ENCODE measurements around the gene COPRS. TPM values are rescaled to one million over a fixed set of nuclear protein-coding genes. Genes with fewer than 3 reads are reported as not detected.

Gene COPRS
- total RNA-seq, 1 donor: 64.3 TPM

DNA sequence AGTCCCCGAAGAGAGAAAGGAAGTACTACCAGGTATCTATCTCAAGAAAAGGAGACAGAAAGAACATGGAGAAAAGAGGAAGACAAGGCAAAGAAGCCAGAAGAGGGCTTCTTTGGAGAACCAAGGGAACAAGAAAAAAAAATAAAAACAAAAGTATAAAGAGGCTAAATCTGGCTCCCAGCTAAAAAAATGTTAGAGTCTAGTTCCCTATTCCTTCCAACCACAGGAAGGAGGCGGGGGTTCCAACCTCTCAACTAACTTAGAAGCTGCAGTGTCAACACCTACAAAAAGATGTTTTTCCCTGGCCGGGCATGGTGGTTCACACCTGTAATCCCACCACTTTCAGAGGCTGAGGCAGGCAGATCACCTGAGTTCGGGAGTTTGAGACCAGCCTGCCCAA is 29.1 kb upstream of the COPRS start:
- H3K4me3 ChIP-seq (ENCODE audit: low read depth, low read length): no peak overlapping the region
- DNase-seq (ENCODE audit: low read depth): no peak
- TF ChIP-seq, protein P1, sequence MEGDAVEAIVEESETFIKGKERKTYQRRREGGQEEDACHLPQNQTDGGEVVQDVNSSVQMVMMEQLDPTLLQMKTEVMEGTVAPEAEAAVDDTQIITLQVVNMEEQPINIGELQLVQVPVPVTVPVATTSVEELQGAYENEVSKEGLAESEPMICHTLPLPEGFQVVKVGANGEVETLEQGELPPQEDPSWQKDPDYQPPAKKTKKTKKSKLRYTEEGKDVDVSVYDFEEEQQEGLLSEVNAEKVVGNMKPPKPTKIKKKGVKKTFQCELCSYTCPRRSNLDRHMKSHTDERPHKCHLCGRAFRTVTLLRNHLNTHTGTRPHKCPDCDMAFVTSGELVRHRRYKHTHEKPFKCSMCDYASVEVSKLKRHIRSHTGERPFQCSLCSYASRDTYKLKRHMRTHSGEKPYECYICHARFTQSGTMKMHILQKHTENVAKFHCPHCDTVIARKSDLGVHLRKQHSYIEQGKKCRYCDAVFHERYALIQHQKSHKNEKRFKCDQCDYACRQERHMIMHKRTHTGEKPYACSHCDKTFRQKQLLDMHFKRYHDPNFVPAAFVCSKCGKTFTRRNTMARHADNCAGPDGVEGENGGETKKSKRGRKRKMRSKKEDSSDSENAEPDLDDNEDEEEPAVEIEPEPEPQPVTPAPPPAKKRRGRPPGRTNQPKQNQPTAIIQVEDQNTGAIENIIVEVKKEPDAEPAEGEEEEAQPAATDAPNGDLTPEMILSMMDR (IDR thresholded peaks at IDR 0.05; ENCODE audit: insufficient read depth, low read depth, low read length): no peak

DNA sequence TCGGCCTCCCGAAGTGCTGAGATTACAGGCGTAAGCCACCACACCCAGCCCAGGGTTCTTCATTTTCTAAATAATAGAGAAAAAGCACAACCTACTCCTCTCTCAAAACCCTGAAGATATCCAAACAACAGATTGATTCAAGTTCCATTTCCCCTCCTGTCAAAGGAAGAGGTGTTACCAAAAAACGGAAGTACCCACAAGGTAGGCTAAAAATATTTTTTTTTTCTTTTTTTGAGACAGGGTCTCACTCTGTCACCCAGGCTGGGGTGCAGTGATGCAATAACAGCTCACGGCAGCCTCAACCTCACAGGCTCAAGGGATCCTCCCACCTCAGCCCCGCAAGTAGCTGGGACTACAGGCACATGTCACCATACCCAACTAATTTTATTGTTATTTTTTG is 23.5 kb upstream of the COPRS start:
- TF ChIP-seq, protein P1 (IDR thresholded peaks at IDR 0.05; ENCODE audit: insufficient read depth, low read depth, low read length): no peak
- no peak for DNase-seq (ENCODE audit: low read depth)

DNA sequence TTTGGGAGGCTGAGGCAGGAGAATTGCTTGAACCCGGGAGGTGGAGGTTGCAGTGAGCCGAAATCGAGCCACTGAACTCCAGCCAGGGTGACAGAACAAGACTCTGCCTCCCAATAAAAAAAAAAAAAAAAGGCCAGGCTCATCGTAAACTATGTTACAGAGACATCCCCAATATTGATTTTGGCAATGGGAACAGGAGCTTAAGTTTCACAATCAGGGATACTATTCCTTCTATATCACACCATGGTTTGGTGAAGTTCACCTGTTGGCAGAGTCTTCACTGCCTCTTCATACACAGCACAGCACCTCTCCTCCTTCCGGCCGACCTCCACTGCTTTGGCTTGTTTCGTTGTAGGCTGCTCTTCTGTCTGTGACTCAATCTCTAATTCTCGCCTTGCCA is 21.3 kb upstream of the COPRS start:
- no peak for DNase-seq (ENCODE audit: low read depth)

More for the DNA sequence above, 23.5 kb upstream of the COPRS start:
- no peak overlapping the region for H3K4me3 ChIP-seq (ENCODE audit: low read depth, low read length)

DNA sequence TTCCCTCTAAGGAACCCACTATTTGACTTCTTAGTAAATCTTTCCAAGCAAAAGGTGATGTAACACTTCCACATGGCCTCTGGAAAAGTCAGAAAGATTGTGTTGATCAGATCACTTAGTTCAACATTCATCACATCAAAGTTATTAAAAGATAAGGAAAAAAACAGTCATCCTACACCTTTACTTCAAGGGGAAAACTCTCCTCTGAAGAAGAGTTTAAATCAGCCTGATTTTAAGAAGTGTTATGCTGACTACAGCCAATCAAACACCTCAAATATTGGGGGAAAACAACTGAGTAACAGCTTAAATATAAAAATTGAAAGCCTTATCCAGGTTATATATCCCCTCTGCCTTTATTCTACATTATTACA is 19.6 kb upstream of the COPRS start:
- no peak for DNase-seq (ENCODE audit: low read depth)
- H3K4me3 ChIP-seq (ENCODE audit: low read depth, low read length): no peak overlapping the region
- TF ChIP-seq, protein P1 (IDR thresholded peaks at IDR 0.05; ENCODE audit: insufficient read depth, low read depth, low read length): no peak

More for the DNA sequence above, 21.3 kb upstream of the COPRS start:
- TF ChIP-seq, protein P1 (IDR thresholded peaks at IDR 0.05; ENCODE audit: insufficient read depth, low read depth, low read length): no peak
- H3K4me3 ChIP-seq (ENCODE audit: low read depth, low read length): no peak overlapping the region

DNA sequence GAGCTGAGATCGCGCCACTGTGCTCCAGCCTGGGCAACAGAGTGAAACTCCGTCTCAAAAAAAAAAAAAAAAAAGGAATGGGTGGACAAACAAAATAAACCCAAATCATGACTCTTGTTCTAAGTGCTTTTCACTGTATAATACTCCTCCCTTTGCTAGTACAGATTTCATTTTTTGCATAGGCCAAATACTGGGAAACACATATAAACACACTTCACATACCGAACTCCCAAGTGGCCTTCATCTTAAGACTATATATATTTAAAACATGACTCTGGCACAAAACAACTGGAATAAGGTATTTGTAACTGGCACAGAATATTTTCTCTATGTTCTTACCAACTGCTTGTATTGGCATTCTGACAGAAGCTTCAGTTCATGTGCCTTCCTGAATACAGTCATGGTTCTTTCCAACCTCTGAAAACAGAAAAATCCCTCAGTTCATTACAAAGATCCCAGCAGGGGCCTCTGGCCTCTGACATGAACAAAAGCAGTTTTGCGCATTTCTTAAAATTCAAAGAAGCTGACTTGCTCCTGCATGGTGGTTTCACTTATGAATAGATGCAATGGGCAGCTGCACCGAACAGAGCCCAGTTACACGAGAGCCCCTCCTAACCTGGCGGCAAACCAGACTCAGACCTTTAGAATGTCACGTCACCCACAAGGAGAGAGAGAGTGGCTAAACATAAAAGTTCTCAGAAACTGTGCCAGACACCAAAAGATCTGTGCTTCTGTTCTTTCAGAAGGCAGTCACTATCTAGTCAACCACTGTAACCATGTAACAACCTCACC is 19.1 kb upstream of the COPRS start:
- TF ChIP-seq, protein P1 (IDR thresholded peaks at IDR 0.05; ENCODE audit: insufficient read depth, low read depth, low read length): no peak
- peak; percentile 7 for DNase-seq (ENCODE audit: low read depth)
- H3K4me3 ChIP-seq (ENCODE audit: low read depth, low read length): no peak overlapping the region

DNA sequence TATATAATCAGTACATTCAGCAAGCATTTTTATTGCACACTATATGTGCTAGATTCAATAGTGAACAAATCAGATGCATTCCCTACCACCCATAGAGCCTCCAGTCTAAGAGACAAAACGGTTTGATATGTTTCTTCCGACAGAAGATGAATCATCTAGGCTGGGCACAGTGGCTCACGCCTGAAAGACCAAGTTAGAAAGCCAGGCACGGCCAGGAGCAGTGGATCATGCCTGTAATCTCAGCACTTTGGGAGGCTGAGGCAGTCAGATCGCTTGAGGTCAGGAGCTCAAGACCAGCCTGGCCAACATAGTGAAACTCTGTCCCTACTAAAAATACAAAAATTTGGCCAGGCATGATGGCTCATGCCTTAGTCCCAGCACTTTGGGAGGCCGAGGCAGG is 18.3 kb upstream of the COPRS start:
- H3K4me3 ChIP-seq (ENCODE audit: low read depth, low read length): no peak overlapping the region
- DNase-seq (ENCODE audit: low read depth): no peak
- TF ChIP-seq, protein P1 (IDR thresholded peaks at IDR 0.05; ENCODE audit: insufficient read depth, low read depth, low read length): no peak

DNA sequence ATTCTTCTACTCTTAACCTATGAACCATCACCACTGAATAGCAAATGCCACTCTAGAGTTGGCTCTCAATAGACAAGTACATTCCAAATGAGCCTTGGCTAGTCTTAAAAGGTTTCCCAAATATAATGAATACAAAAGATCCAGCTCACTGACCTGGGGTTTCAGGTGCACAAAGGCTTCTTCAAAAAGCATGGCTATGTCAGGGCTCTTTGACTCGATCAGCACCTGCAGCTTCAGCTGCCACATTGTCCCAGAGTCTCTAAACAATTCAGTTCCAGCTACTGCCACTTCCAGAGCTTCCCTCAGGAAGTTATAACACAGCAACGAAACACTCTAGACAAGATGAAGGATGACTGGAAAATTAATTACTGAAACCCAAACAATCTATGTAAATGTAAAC is 16.0 kb upstream of the COPRS start:
- TF ChIP-seq, protein P1 (IDR thresholded peaks at IDR 0.05; ENCODE audit: insufficient read depth, low read depth, low read length): no peak
- no peak overlapping the region for H3K4me3 ChIP-seq (ENCODE audit: low read depth, low read length)
- no peak for DNase-seq (ENCODE audit: low read depth)

All from fibroblast of villous mesenchyme (primary cell).